HG02678 (cell line): ENCODE results near the gene TENT4B.
A peak's percentile ranks its signal among the peaks of the same experiment; 100 is the strongest.
"Not testable (repeated sequence)": the region's sequence is repeated elsewhere in the genome, so short reads cannot be mapped to it uniquely, and the experiment has no call there.

Source experiments
- ATAC-seq: cut with Tn5 transposase; IDR thresholded peaks from one replicate; pipeline ENCODE4 v1.9.1; 2021; ENCODE audit warnings: mild to moderate bottlenecking, moderate library complexity; ENCODE audit not compliant: unreplicated experiment

Gene TENT4B

GRCh38 chr16:50152807-50153595, at the start of gene TENT4B:
TSS of gene TENT4B (plus strand) at chr16:50153306. CDS start at chr16:50153622, 316 bp downstream.
- peak; percentile 81 for ATAC-seq

- no peak for ATAC-seq
These were observed 49.3 kb upstream of the TENT4B start for GRCh38 chr16:50103764-50104163.

GRCh38 chr16:50114357-50115129, 38.6 kb upstream of the TENT4B start:
- ATAC-seq, result no peak

- ATAC-seq, result no peak
These were observed 32.4 kb upstream of the TENT4B start for GRCh38 chr16:50120711-50121110.

GRCh38 chr16:50121278-50121677, 31.8 kb upstream of the TENT4B start:
- peak; percentile 60 for ATAC-seq

GRCh38 chr16:50121721-50122445, 31.2 kb upstream of the TENT4B start:
- ATAC-seq, result peak; percentile 70

- no peak for ATAC-seq
These were observed 29.7 kb upstream of the TENT4B start for GRCh38 chr16:50123417-50123816.

- no peak for ATAC-seq
These were observed 28.3 kb upstream of the TENT4B start for GRCh38 chr16:50124769-50125168.

GRCh38 chr16:50126183-50126582, 26.9 kb upstream of the TENT4B start:
- no peak for ATAC-seq

GRCh38 chr16:50132571-50132970, 20.5 kb upstream of the TENT4B start:
- ATAC-seq, result not testable (repeated sequence)

GRCh38 chr16:50133214-50133613, 19.9 kb upstream of the TENT4B start:
- no peak for ATAC-seq

GRCh38 chr16:50136399-50136798, 16.7 kb upstream of the TENT4B start:
- ATAC-seq, result no peak

- ATAC-seq, result no peak
These were observed 15.8 kb upstream of the TENT4B start for GRCh38 chr16:50137268-50137667.

- ATAC-seq, result no peak
These were observed 13.5 kb upstream of the TENT4B start for GRCh38 chr16:50139580-50139979.

GRCh38 chr16:50144211-50144610, 8.9 kb upstream of the TENT4B start:
- no peak for ATAC-seq

GRCh38 chr16:50146479-50147435, 6.3 kb upstream of the TENT4B start:
- no peak for ATAC-seq

GRCh38 chr16:50151322-50151721, 1.8 kb upstream of the TENT4B start:
- no peak for ATAC-seq

- ATAC-seq, result no peak
These were observed 1.4 kb upstream of the TENT4B start for GRCh38 chr16:50151756-50152155.

- peak; percentile 55 for ATAC-seq
These were observed 727 bp upstream of the TENT4B start for GRCh38 chr16:50152351-50152806.
